ENCODE measurements around the gene TMEM184C. TPM values are rescaled to one million over a fixed set of nuclear protein-coding genes. Genes with fewer than 3 reads are reported as not detected.

TMEM184C gene
- total RNA-seq, 4 donors from 2014 or later = 25.5 to 36.1 (median 28.5) TPM

DNA sequence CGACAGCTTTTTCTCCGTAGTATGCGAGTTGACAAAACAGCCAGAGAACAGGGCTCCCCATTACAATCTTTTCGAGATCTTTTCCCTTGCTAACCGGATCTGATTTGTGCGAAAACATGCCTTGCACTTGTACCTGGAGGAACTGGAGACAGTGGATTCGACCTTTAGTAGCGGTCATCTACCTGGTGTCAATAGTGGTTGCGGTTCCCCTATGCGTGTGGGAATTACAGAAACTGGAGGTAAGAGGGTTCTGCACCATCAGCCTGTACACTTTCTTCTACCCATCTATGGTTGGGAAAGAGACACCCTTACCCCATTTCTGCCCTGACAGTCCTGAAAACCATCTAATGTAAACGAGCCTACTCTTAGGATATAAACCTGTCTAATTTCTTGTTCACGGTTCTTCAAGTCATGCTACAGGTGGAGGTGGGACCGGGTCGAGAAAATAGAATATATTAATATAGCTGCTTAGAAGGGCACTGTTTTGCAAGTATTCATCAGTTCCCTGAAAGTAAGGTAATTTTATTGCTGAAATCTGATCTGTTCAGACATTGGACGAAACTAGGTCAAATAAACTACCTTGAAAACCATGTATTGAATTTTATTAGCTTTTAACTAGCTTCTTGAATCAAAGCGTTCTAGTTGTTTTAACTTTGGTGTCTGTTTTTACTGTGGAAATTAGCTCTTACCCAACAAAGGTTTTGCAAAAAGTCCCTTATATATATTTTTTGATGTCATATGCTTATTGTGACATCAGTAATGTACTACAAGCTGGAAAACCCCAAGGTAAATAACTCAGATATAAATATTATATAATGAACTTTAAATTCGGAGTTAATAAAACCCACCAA lies 869 bp downstream of the TMEM184C start:
- TF ChIP-seq, protein P1, sequence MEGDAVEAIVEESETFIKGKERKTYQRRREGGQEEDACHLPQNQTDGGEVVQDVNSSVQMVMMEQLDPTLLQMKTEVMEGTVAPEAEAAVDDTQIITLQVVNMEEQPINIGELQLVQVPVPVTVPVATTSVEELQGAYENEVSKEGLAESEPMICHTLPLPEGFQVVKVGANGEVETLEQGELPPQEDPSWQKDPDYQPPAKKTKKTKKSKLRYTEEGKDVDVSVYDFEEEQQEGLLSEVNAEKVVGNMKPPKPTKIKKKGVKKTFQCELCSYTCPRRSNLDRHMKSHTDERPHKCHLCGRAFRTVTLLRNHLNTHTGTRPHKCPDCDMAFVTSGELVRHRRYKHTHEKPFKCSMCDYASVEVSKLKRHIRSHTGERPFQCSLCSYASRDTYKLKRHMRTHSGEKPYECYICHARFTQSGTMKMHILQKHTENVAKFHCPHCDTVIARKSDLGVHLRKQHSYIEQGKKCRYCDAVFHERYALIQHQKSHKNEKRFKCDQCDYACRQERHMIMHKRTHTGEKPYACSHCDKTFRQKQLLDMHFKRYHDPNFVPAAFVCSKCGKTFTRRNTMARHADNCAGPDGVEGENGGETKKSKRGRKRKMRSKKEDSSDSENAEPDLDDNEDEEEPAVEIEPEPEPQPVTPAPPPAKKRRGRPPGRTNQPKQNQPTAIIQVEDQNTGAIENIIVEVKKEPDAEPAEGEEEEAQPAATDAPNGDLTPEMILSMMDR (IDR thresholded peaks at IDR 0.05) = no peak
- DNase-seq (ENCODE audit: low spot score) = no peak
- ATAC-seq (ENCODE audit: low FRiP score) = peak; percentile 10

DNA sequence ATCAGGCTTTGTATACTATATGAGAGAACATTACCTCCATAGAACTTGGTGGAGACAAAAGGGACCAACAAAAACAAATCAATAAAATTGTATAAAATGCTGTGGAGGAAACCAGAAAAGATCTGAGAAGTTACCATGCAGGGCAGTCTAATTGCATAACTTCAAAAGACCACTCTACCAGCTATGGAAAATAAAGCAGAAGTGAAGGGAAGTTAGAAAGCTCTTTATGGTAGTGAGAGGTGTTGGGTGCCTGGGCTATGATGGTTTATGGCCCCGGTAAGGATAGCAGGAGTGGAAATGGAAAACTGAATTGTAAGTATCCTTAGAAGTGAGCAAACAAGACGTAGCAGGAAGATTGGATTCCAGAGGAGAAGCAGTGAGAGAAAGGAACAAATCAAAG lies 3.1 kb downstream of the TMEM184C start:
- ATAC-seq (ENCODE audit: low FRiP score) (no peak), DNase-seq (ENCODE audit: low spot score) (no peak)
- TF ChIP-seq, protein P1 (IDR thresholded peaks at IDR 0.05) = no peak

DNA sequence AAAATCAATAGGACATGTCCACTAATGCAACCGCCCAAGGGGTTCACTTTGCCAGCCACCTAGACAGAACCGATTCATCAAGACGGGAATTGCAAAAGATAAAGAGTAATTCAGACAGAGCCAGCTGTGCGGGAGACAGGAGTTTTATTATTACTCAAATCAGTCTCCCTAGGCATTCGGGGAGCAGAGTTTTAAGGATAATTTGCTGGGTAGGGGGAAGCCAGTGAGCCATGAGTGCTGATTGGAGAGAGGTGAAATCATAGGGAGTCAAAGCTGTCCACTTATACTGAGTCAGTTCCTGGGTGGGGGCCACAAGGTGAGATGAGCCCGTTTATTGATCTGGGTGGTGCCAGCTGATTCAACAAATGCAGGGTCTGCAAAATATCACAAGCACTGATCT lies 8.5 kb downstream of the TMEM184C start:
- ATAC-seq (ENCODE audit: low FRiP score) = no peak
- TF ChIP-seq, protein P1 (IDR thresholded peaks at IDR 0.05) = no peak
- DNase-seq (ENCODE audit: low spot score) = no peak

DNA sequence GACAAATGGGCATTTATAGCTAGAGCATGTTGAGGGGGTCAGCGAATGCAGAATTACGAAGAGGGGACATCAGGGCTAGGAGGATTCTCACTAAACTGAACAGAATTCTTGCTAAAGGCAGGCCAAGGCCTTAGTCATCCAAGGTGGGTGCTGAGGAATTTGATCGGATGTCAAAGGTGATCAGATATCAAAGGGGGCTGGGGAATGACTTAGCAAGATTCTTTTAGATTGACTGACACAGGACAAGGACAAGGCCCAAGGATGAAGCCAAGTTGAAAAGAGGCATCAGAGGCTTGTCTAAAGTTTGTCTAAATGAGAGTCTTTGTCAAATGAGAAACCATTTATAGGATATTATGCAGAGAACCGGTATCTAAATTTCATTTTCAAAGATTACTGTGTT lies 9.7 kb downstream of the TMEM184C start:
- TF ChIP-seq, protein P1 (IDR thresholded peaks at IDR 0.05) = no peak
- DNase-seq (ENCODE audit: low spot score) = no peak

DNA sequence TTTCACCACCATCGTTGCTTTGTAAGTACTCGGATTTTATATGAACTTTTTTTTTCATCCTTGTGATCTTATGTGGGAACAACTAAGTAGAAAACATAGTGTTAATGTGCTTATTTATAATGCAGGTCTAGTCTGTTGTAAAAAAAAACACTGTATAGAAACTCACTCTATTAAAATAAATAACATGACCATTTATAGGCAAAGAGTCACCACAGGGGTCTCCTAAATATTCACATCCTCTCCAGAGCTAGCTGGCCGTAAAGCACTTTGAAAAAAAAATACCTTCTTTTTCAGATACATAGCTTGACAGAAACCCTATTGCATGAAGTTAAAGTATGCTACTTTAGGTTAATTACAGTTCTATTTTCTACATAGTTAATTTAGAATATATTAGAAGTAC lies 11.2 kb downstream of the TMEM184C start:
- ATAC-seq (ENCODE audit: low FRiP score) (no peak), DNase-seq (ENCODE audit: low spot score) (no peak)
- TF ChIP-seq, protein P1 (IDR thresholded peaks at IDR 0.05) = no peak

More for the DNA sequence above, 9.7 kb downstream of the TMEM184C start:
- ATAC-seq (ENCODE audit: low FRiP score) = no peak

DNA sequence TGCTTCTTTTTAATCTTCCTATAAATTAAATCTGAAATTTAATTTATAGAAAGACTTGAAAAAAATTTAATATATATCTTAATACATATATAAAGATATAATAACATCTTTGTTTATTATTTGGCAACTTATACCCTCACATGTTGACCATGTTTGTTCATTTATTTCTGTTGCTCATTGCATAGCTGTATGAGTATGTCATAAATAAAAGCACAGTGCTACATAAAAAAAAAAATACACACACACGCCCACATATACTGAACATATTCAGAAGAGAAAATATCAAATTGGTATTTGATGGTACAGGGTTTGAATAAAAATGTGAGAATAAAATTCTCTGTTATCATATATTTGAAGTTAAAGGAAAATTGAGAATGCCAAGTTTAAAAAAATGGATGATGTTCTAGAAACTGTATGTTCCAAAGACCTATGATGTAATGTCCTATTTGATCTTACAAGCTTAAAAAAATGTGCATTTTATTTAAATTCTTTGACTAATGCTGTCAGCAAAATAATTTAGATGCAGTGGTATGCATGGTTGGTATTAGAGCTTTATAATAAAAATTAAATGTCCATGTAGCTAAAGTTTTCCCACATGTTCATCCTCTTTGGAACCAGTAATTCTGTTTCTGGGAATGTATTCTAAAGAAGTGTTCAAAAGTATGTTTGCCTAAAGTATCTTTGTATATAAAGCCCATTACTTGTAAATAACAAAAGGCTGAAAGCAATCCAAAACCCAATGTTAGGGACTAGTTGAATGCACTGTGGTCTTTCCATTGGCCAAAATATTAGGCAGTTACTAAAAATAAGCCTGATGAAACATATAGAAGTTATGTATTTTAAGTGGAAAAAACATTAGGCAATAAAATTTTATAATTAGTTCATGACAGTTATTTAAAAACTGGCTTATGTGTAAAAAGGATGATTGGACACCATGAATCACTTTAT lies 12.9 kb downstream of the TMEM184C start:
- TF ChIP-seq, protein P1 (IDR thresholded peaks at IDR 0.05) = no peak
- ATAC-seq (ENCODE audit: low FRiP score) = no peak
- DNase-seq (ENCODE audit: low spot score) = no peak
